Measurements from ENCODE around the gene RNF43.

- TF ChIP-seq CTCF (IDR thresholded peaks at IDR 0.05) (no peak), POLR2A (IDR thresholded peaks at IDR 0.05) (no peak)
Measured at GRCh38 chr17:58375811-58376210, 41.5 kb downstream of the RNF43 start.
